Endothelial cell of umbilical vein (primary cell): ENCODE data around the gene SPECC1L.

Experiments
- CTCF ChIP-seq, 2 donors: IDR thresholded peaks; 1 replicate in 1 of 2; 2 replicates in 1 of 2; pipeline ENCODE4 v1.5.1; 2011; ENCODE audit warnings: low read length in 2 of 2, mild to moderate bottlenecking in 2 of 2, moderate library complexity in 2 of 2, control low read depth in 1 of 2, inconsistent platforms in 1 of 2, low read depth in 1 of 2; ENCODE audit not compliant: insufficient read depth in 1 of 2; ENCODE audit errors: extremely low read depth in 1 of 2
- EZH2 ChIP-seq: IDR thresholded peaks from 2 replicates; pipeline ENCODE4 v1.6.1; 2012; ENCODE audit warnings: borderline replicate concordance, low read depth, mild to moderate bottlenecking, moderate library complexity, low read length, inconsistent platforms; ENCODE audit not compliant: severe bottlenecking
- MAX ChIP-seq: IDR thresholded peaks from 2 replicates; pipeline ENCODE4 v1.6.1; 2011; ENCODE audit not compliant: insufficient read depth, insufficient read length
- MYC ChIP-seq: IDR thresholded peaks from one replicate; pipeline ENCODE4 v1.6.1; 2011; ENCODE audit warnings: mild to moderate bottlenecking, low read depth, low read length
- POLR2A ChIP-seq: IDR thresholded peaks from 2 replicates; pipeline ENCODE4 v1.6.1; 2012; ENCODE audit warnings: low read depth, mild to moderate bottlenecking, control low read depth, low read length
- POLR2AphosphoS5 ChIP-seq: IDR thresholded peaks from 2 replicates; pipeline ENCODE4 v1.6.1; 2012; ENCODE audit warnings: low read depth, mild to moderate bottlenecking, control low read depth, low read length, moderate library complexity; ENCODE audit not compliant: insufficient read depth

- no peak for TF ChIP-seq POLR2A
- TF ChIP-seq CTCF (IDR thresholded peaks at IDR 0.05; ENCODE audit: extremely low read depth in 1 of 2, insufficient read depth in 1 of 2, low read depth in 1 of 2, low read length in 2 of 2) = no peak
- TF ChIP-seq POLR2AphosphoS5 = no peak
- TF ChIP-seq EZH2 = no peak
- no peak for TF ChIP-seq MAX
- TF ChIP-seq MYC = no peak
Observed at GRCh38 chr22:24231706-24232105, 38.9 kb upstream of the SPECC1L start.
